ENCODE measurements around the gene HNRNPF.

DNA sequence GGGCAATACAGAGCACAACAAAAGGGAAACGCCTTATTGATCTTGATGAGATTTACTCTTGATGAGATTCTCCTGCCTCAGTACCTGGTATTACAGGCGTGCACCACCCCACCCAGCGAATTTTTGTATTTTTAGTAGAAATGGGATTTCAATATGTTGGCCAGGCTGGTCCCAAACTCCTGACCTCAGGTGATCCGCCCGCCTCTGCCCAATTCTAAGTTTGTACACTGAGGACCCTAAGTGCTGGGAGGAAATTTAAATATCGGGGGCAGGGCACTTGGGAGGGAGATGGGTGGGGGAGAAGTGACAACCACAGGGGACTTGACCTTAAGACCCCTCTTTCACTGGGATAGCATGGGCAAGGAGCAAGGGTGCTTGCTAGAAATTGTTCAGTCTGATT lies 14.1 kb downstream of the HNRNPF start:
- TF ChIP-seq ZNF660 (tag by site-specific recombination; IDR thresholded peaks at IDR 0.05) (no peak), ZXDB (tag by site-specific recombination; IDR thresholded peaks at IDR 0.05) (no peak), ZNF585B (tag by site-specific recombination; IDR thresholded peaks at IDR 0.05) (no peak)
- TF ChIP-seq, protein P1, sequence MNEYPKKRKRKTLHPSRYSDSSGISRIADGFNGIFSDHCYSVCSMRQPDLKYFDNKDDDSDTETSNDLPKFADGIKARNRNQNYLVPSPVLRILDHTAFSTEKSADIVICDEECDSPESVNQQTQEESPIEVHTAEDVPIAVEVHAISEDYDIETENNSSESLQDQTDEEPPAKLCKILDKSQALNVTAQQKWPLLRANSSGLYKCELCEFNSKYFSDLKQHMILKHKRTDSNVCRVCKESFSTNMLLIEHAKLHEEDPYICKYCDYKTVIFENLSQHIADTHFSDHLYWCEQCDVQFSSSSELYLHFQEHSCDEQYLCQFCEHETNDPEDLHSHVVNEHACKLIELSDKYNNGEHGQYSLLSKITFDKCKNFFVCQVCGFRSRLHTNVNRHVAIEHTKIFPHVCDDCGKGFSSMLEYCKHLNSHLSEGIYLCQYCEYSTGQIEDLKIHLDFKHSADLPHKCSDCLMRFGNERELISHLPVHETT (tag by site-specific recombination; IDR thresholded peaks at IDR 0.05): no peak

Measured in HEK293 (cell line).